GM18909 (cell line): ENCODE data around the gene KRTAP4-6.
"Not testable (repeated sequence)": the region's sequence is repeated elsewhere in the genome, so short reads cannot be mapped to it uniquely, and the experiment has no call there.

Experiments used
- ATAC-seq: cut with Tn5 transposase; IDR thresholded peaks from one replicate; pipeline ENCODE4 v1.9.1; 2021; ENCODE audit warnings: mild to moderate bottlenecking; ENCODE audit not compliant: unreplicated experiment, poor library complexity

The KRTAP4-6 gene

GRCh38 chr17:41148971-41149651, 8.8 kb upstream of the KRTAP4-6 start:
- not testable (repeated sequence) for ATAC-seq

GRCh38 chr17:41147531-41148204, 7.3 kb upstream of the KRTAP4-6 start:
- ATAC-seq = no peak

GRCh38 chr17:41145261-41145660, 4.9 kb upstream of the KRTAP4-6 start:
- ATAC-seq = no peak

GRCh38 chr17:41144846-41145245, 4.5 kb upstream of the KRTAP4-6 start:
- ATAC-seq = no peak

GRCh38 chr17:41141361-41141760, 1.0 kb upstream of the KRTAP4-6 start:
- no peak for ATAC-seq

- ATAC-seq = not testable (repeated sequence)
Measured at GRCh38 chr17:41139865-41140264, 479 bp downstream of the KRTAP4-6 start.

- ATAC-seq = no peak
Measured at GRCh38 chr17:41133880-41134735, 6.2 kb downstream of the KRTAP4-6 start.

- no peak for ATAC-seq
Measured at GRCh38 chr17:41131979-41132378, 8.4 kb downstream of the KRTAP4-6 start.

- no peak for ATAC-seq
Measured at GRCh38 chr17:41127371-41127770, 13.0 kb downstream of the KRTAP4-6 start.

- no peak for ATAC-seq
Measured at GRCh38 chr17:41126412-41126811, 13.9 kb downstream of the KRTAP4-6 start.

GRCh38 chr17:41125064-41125463, 15.3 kb downstream of the KRTAP4-6 start:
- no peak for ATAC-seq

GRCh38 chr17:41123991-41124371, 16.4 kb downstream of the KRTAP4-6 start, which contains the start of gene KRTAP4-12:
KRTAP4-12 (minus strand) TSS chr17:41124182; CDS start chr17:41124122, 60 bp downstream.
- not testable (repeated sequence) for ATAC-seq

GRCh38 chr17:41123292-41123990, 16.9 kb downstream of the KRTAP4-6 start:
- not testable (repeated sequence) for ATAC-seq

GRCh38 chr17:41121742-41122141, 18.6 kb downstream of the KRTAP4-6 start:
- ATAC-seq = no peak

GRCh38 chr17:41119696-41120690, 20.4 kb downstream of the KRTAP4-6 start:
- not testable (repeated sequence) for ATAC-seq

GRCh38 chr17:41118721-41119120, 21.6 kb downstream of the KRTAP4-6 start:
- no peak for ATAC-seq

GRCh38 chr17:41117846-41118386, 22.4 kb downstream of the KRTAP4-6 start, which contains the start of gene KRTAP4-11:
KRTAP4-11 (minus strand) TSS chr17:41118373; CDS start chr17:41118315, 58 bp downstream.
- ATAC-seq = not testable (repeated sequence)

GRCh38 chr17:41116297-41116696, 24.0 kb downstream of the KRTAP4-6 start:
- no peak for ATAC-seq
